HG03175 (cell line): ENCODE results near the gene DKC1.
A peak's percentile ranks its signal among the peaks of the same experiment; 100 is the strongest.
"Not testable (repeated sequence)": the region's sequence is repeated elsewhere in the genome, so short reads cannot be mapped to it uniquely, and the experiment has no call there.

Experiments used
- ATAC-seq: cut with Tn5 transposase; IDR thresholded peaks from one replicate; pipeline ENCODE4 v1.9.1; 2021; ENCODE audit warnings: mild to moderate bottlenecking, moderate library complexity; ENCODE audit not compliant: unreplicated experiment

DKC1 gene

DNA sequence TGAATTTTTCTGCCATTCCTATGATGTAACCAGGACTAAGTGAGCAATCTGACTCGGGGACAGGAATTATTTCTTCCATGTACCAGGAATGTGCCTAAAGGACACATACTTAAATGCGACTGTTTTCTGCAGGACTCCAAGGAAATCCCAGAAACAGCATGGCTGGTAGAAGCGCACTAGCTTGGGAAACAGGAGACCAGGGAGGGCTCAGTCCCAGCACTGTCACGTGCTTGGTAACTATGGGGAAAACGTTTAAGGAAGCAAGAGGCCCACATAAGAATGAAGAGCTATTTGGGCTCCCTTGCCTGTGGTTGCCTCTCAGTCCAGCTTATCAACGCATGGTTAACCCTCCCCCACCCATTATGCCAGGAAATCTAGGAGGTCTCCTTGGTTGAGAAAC lies 23.1 kb downstream of the DKC1 start:
- ATAC-seq, result no peak

DNA sequence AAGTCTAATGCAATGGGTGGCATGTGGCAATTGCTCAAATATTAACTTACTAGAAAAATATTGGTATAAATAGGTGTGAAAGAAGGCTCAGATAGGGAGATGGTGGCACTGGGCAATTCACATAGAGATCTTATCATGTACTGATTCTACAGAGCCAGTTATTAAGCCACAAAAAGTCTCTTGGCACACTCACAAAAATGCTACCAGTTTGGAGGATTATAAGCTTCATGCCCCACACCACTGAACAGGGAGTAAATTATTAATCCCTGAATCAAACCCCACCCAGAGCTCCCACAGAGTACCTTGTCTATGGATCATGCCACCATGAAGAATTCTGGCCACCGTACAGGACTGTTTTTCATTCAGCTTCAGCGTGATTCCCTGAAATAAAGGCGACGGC lies 28.8 kb downstream of the DKC1 start:
- ATAC-seq, result no peak

DNA sequence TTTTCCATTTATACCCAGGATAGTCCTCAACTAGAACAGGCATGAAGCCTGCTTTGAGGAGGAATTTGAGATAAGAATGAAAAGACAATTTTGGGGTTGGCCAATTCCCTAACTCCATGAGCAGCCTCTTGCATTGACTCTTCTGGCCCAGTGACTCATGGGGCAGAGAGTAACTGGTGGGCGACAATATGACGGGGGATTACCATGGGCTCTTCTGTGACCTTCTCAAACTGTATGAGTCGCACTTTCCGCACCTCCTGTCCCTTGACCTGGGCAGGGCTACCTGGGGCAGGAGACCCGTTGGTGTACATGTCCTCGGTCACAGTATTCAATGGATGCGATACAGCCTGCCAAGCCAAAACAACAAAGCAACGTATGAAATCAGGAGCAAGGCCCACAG lies 29.3 kb downstream of the DKC1 start:
- ATAC-seq, result no peak

DNA sequence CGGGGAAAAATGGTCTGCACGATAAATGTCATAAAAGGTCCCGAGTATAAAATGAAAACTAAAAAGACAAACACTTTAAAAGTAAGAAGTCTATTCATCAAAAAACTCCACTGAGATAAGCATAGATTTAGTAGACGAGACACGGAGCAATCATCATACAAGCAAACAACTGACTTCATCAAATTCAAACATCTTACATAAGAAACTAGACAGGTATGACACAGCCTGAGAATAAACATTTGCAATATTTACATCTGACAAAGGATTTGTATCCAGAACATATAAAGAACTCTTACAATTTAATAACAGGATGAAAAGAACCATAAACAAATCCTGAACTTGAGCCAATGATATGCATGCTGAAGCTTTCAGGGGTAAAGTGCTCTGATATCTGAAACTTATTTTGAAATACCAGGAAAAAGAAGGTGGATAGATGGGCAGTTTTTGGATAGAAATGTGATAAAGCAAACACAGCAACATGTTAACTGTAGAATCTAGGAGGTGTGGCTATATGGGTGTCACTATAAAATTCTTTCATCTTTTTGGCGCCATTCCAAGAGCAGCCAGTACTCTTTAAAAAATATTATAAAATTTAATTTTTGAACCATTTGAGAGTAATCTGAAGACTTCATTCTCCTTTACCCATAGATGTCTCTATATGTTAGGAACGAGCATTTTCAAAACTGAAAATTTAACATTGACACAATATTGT lies 30.6 kb downstream of the DKC1 start:
- ATAC-seq, result no peak

DNA sequence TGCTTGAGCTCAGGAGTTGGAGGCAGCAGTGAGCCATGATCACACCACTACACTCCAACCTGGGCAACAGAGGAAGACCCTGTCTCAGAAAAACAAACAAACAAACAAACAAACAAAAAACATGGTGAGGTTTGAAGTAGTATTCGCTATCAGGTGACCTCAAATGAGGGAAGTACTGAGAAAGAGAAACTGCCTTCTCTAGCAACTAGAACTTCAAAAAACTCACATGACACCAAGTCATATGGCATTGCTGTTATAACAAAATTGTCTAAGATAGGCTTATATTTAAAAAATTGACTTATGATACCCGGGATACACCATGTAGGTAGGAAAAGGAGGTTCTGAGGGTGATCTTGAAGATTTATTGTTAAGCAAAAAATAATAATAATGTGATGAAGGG lies 32.4 kb downstream of the DKC1 start:
- no peak for ATAC-seq

DNA sequence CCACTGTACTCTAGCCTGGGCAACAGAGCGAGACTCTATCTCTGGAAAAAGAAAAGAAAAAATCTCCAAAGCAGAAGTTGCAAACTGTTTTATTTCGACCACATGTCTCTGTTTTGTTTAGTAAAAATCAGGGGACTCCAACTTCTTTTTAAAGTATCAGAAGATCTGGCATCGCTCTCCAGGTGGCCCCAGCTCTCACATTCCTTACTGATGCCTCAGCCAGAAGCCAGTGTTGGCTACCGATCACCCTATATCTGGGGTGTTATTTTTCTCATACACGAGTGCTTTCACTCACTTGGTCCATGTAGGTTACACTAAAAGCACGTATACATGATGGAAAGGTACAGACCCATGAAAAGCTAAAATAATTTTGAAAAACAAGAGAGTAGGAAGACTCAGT lies 34.3 kb downstream of the DKC1 start:
- ATAC-seq, result no peak

DNA sequence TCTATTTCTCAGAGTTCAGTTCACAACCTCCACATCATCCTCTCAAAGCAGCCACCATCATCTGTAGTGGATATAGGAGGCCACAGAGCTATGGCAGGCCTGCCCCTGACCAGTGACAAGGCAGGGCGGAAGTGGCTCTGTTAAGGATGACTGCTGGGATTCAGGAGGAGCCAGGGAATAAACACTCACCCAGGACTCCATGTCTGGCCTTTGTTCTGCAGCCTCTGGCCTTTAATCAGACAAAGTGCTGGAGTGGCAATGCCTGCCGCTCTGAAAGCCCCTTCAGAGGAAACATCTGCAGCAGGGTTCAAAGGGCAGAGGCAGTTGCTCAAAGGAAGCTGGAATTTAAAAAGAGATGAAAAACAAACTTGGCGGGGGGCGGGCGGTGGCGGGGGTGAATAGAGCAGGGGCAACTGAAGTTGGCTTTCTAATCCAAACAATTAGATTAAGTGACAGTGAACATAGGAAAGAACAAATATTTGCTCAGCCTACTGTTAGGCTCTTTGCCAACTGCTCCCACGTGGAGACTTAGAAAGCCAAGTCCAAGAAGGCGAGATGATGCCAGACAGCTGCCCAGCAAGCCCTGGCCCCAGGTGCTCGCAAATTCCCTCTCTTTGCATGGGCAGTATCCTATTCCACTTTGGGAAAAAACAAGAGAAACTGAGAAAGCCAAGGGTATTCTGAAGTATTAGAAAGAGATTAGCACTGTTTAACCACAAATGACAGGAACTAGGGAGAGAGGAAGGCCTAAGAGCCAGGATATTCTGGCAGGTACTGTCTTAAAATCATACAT lies 37.1 kb downstream of the DKC1 start:
- ATAC-seq, result no peak

DNA sequence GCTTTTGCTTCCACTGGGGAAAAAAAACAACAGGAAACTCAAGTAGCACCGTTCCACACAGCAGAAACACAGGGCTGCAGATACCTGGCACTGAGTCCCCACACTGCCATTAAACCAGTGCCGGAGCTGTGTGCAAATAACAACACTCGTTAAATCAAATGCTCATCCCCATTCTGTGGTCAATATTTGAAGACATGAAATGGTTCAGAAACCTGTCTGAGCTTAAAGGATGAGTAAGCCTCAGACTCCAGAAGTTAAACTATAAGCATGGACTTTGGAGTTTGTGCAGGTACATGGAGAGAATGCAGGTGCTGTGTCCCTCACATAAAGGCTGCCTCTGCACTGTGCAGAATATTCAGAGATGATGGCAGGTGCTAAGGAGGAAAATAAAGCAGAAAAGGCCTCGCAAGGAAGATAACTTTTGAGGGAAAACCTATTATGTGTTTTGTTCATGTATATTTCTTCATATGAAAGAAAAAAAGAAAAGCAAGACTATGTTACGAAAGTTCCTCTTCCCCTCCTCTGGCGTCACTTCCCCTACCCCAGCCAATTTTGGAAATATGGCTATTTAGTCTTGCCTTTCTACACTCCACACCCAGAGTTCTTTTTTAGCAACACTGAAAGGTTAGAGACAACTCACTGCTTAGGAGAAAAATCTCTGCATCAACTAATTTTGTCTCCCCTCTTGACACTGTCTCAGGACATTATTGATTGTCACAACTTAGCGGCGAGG lies 38.0 kb downstream of the DKC1 start:
- no peak for ATAC-seq

DNA sequence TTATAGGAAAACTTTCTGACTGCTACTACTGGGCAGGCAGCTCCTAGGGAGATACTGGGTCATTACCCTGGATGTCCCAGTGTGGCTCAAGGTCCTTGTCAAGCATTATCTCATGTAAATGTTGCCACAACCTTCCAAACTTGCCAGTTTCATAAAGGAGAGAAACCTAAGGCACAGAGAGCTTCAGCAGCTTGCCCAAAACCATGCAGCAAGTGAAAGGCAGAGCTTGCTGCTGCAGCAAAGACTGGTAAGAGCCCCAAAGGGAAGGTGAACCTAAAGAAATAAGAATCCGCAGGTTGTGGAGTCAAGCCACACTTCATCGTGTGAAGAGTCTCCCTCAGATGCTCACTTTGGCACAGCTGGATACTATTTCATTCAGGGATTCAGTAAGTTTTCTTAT lies 40.3 kb downstream of the DKC1 start:
- no peak for ATAC-seq

DNA sequence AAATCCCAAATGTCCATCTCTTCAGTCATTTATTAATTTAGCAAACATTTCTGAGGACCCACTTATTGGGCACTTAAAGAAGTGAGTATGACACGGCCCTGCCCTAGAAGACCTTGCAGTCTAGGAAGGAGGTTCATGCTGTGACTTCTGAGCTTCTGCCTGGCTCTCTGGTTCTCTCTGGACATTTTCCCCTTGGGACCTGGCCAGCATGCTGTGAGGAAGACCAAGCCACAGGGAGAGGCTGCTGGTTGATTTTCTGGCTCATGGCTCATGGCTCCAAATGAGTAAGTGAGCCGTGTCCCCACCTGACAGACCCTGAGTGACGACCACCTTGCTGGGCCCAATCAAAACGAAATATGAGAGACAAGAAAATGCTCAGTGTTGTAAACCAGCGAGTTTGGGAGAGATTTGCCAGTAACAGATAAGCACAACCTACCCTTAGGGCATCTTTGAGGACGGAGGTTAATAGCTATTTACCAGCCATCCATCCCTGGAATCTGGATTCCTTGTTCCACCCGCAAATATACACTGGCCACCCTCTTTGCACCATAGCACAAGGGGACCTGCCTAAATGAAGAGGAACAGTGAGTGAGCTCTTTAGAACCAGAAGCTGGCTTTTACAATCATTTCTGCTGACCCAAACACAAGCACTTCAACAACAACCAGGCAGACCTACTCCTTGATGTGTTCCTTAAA lies 41.7 kb downstream of the DKC1 start:
- ATAC-seq, result no peak

DNA sequence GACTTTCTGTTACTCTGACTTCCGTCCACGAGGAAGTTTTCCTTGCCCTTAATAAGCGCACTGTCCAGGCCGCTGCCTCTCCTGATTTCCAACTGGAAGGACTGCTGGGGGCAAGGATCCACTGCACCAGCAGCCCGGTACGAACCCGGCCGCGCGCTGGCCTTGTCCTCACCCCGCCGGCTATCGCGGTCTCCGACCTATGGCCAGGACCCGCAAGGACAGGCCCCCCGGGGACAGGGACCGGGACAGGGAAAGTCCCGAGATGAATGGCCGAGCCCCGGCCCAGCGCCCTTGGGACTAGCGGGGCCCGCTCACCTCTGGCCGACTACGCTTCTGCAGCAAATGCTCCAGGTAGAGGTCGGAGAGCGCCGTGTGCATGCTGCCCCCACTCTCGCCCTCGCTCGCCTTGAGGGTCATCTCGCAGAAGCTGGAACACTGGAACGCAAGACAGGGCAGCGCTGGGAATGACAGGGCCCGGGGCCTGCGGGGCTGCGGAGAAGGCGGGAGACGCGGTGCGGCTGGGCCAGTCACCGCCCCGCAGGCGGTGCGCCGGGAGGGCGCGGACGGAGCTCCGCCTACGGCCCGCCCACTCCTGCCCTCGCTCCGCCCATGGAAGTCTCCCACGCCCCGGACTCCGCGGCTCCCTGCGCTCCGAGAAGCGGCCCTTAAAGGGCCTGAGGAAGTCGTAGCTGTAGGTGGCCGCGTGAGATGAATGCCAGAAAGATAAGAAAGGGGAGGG lies 42.5 kb downstream of the DKC1 start, which contains the start of gene MPP1:
Gene MPP1 (minus strand): TSS at position 529 of the 739 bp plus-strand sequence. CDS start 112 bp downstream, at position 417.
- peak; percentile 98 for ATAC-seq

DNA sequence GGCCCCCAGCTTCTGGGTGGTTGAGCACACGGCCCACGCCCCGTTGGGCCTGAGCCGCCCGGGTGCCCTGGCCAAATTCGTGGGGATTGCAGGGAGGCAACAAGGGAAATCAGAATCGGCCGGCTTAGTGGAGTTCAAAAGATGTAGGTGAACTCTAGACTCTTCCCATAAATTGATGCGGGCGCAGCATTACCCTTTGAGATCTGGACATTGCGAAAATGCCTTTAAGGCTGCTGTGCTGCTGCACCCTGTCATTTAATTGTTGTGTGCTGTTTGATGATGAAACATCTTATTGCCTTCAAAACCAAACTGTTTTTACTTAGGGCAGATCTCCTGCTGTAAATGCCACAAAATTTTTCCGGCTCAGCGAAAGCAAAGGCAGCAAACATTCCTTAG lies 43.0 kb downstream of the DKC1 start:
- ATAC-seq, result no peak

DNA sequence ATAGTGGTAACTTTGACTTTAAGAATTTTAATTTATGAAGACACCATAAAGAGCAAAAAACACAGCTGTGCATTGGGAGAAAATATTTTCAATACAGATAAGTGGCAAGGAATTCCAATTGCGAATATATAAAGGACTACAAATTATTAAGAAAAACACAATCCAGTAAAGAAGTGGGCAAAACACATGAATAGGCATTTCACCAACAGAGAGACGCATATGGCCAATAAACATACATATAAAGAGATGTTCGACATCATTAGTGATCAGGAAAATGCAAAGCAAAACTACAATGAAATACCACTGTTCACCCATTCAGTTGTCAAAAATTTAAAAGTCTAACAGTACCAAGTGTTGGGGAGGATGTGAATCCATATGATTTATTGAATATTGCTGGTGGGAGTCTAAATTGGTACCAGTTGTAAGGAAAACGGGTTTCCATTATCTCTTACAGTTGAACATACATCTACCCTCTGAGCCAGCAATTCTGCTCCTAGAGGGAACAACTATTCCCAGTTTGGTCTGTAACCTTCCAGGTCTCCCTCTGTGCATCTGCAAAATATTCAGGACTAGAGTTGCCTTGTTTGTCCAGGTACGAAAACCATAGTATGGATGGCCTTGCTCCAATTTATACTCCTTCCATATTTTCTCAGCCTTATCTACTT lies 44.3 kb downstream of the DKC1 start:
- ATAC-seq, result no peak

DNA sequence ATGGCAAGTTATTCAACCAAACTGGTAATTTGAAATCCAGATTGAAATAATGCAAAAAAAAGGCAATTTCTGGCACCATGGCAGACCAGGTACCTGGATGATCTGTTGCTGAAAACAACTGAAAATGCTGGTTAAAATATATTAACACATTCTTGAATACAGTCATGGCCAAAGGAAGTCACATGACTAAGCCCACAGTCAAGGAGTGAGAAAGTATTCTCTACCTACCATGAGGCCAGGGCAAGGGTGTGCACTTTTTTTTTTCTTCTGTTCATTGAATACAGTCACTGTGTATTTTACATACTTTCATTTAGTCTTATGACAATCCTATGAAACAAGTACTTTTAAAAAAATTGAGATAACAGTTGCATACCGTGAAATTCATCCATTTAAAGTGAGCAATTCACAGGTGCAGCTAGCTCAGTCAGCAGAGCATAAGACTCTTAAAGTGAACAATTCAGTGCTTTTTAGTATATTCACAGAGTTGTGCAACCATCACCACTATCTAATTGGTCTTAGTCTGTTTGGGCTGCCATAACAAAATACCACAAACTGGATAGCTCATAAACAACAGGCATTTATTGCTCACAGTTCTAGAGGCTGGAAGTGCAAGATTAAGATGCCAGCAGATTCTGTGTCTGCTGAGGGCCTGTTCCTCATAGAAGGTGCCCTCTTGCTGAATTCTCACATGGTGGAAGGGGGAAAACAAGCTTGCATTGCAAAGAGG lies 47.4 kb downstream of the DKC1 start:
- no peak for ATAC-seq

DNA sequence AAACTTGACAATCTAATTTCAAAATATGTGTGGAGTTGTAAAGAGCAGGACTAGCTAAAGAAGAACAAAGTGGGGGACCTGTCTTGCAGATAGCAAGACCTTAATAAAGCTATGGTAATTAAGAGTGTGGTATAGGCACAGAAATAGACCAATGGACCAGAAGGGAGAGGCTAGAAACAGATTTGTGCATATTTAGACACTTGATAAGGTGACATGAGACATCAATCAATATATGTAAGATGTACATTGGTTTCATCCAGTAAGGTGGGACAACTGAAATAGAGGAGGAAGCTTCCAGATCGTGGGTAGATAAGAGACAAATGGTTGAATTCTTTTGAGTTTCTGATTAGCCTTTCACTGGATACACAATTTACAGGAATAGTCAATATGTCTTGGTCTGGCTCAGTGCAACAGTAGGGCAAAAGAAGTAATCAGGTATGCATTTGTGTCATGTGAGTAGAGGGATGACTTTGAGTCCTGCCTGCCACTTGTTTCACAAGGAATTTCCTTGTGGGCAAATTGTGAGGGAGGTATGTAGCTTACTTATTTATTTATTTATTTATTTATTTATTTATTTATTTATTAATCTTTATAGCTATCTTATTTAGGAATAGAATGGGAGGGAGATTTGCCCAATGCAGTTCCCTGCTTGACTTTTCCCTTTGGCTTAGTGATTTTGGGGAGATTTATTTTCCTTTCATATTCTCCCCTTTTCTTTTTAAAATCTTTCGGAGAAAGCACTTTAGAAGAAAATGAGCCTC lies 49.9 kb downstream of the DKC1 start:
- ATAC-seq, result no peak

DNA sequence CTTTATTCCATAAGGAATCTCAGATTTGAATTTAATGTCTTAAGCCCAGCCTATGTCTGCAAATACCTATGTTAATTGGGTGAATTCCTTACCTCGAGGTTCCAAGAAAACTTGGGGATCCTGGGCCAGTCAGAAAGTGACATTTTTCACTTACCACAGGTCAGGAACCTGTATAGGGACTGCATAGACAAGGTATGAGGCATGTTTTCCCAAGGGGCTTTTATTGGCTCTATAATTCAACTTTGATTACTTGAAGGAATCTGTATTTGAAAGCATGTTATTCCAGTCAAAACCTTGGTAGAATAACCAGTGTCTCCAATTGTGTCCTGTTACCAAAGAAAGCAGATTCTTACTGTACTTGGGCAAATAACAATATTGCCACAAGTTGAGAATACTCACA lies 51.1 kb downstream of the DKC1 start:
- no peak for ATAC-seq

DNA sequence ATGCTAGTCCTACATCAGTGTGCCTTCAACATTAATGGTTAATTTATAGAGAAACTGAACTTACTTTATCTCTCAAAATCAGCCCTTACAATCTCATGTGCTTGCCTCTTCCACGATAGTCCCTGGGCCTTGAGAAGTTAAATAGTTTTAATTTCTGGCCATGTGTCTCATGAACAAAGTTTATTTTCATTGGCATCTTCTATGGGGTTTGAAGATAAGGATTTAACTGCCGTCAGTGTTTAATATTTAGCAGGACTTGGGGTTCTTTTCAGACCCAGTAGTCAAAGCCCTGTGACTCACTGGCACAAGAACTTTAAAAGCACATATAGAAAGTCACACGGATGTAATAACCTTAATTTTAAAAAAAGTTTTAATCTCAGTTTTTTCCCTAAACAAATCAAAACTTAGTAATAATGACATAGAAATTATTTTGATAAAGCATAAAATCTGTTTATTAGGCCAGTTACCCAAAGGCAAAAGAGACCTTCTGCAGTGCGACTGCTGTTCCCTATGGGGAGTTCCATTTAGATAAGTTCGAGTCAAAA lies 52.7 kb downstream of the DKC1 start:
- no peak for ATAC-seq

DNA sequence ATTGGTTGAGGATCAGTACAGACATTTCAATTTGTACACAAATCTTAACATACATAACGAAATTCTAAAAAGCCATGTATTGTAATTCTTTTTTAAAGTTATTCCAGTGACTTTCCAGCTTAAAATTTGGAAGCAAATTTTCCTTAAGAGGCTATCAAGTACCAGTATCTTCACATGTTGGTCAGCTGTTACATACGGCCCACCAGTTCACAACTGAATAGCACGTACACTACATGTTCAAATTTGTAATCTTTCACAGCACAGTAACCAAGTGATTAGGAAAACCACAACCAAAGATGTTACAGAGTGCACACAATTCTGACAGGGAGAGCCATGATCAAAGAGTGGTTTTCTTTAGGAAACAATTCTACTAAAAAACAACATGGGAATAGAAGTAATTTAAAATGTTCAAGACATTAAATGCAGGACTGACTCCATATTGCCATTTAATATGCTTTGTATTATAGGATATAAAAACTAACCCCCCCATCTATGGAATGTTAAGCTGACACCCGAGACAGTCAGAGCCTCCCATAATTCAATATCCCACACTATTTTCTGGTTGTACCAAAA lies 53.7 kb downstream of the DKC1 start:
- not testable (repeated sequence) for ATAC-seq
